CD4-positive, alpha-beta T cell treated with Interleukin-6 for 4 hours (primary cell): ENCODE data around the gene KIDINS220.

Experiments used
- DNase-seq: peaks from one replicate; pipeline ENCODE4 v3.0.0-alpha.2; 2020; ENCODE audit warnings: mixed read lengths

Gene KIDINS220

GRCh38 chr2:8850845-8851487 is 13.6 kb upstream of the KIDINS220 start:
- no peak for DNase-seq

GRCh38 chr2:8849327-8849726 is 11.9 kb upstream of the KIDINS220 start:
- no peak for DNase-seq

GRCh38 chr2:8848328-8849100 is 11.1 kb upstream of the KIDINS220 start:
- no peak for DNase-seq

- DNase-seq, result no peak
These were observed 10.0 kb upstream of the KIDINS220 start for GRCh38 chr2:8847400-8847799.

GRCh38 chr2:8841932-8842331 is 4.5 kb upstream of the KIDINS220 start:
- no peak for DNase-seq

GRCh38 chr2:8840475-8841091 is 3.2 kb upstream of the KIDINS220 start:
- DNase-seq, result no peak

GRCh38 chr2:8839189-8839965 is 2.0 kb upstream of the KIDINS220 start:
- DNase-seq, result no peak

GRCh38 chr2:8837795-8838140 is 355 bp upstream of the KIDINS220 start:
- no peak for DNase-seq

GRCh38 chr2:8835279-8835678 is 2.1 kb downstream of the KIDINS220 start:
- no peak for DNase-seq

- no peak for DNase-seq
These were observed 3.6 kb downstream of the KIDINS220 start for GRCh38 chr2:8833853-8834252.

- no peak for DNase-seq
These were observed 5.9 kb downstream of the KIDINS220 start for GRCh38 chr2:8831516-8831915.

- DNase-seq, result no peak
These were observed 9.7 kb downstream of the KIDINS220 start for GRCh38 chr2:8827729-8828128.

GRCh38 chr2:8822218-8822617 is 15.2 kb downstream of the KIDINS220 start:
- no peak for DNase-seq

- DNase-seq, result no peak
These were observed 15.9 kb downstream of the KIDINS220 start for GRCh38 chr2:8821276-8822217.

- DNase-seq, result no peak
These were observed 17.5 kb downstream of the KIDINS220 start for GRCh38 chr2:8819948-8820347.

GRCh38 chr2:8819194-8819593 is 18.2 kb downstream of the KIDINS220 start:
- DNase-seq, result no peak

GRCh38 chr2:8817221-8817620 is 20.2 kb downstream of the KIDINS220 start:
- no peak for DNase-seq

- no peak for DNase-seq
These were observed 30.3 kb downstream of the KIDINS220 start for GRCh38 chr2:8806885-8807704.

- no peak for DNase-seq
These were observed 31.9 kb downstream of the KIDINS220 start for GRCh38 chr2:8805278-8806210.
